Measurements from ENCODE around the gene P3H3. TPM values are rescaled to one million over a fixed set of nuclear protein-coding genes. Genes with fewer than 3 reads are reported as not detected.

P3H3 gene
- polyA plus RNA-seq, 2 of the 4 experiments (the other 2 are of a cell fraction): 8.6 to 21.9 TPM

GRCh38 chr12:6851153-6851920 is 23.1 kb downstream of the P3H3 start, which contains the start of gene CDCA3 (continued):
- TF ChIP-seq ZNF302 (CRISPR knock-in tag; IDR thresholded peaks at IDR 0.05) (no peak), EHF (CRISPR knock-in tag; IDR thresholded peaks at IDR 0.05) (no peak), CHD2 (IDR thresholded peaks at IDR 0.05; ENCODE audit: low read length, partially characterized antibody) (no peak)

GRCh38 chr12:6851921-6852650 is 23.9 kb downstream of the P3H3 start, which contains the start of gene USP5:
Gene USP5 (plus strand): TSS chr12:6852150. CDS start chr12:6852180, 30 bp downstream.
- H3K27ac ChIP-seq: peak within 1 kb of the TSS; percentile 87 to 89
- H3K4me2 ChIP-seq: peak within 1 kb of the TSS; percentile 99
- DNase-seq (ENCODE audit: low read depth in 1 of 2, low spot score in 1 of 2) (peak; percentile 99 to 100), ATAC-seq (peak; percentile 88 to 91), FAIRE-seq (peak; percentile 94)
- no peaks in the 10 kb centered on the region for H3K9me3 ChIP-seq
- WGBS (ENCODE audit: missing lambda C conversion rate): 1% methylated on average over 51 of the region's 65 CpGs
- POLR2A ChIA-PET: interaction anchor here (0.6 to 3.1 kb wide), 20 partner anchors 9 to 318 kb away, joined by 3 to 74 read pairs (median 10); partner anchors contain the start of genes C12orf57, COPS7A, GAPDH and GPR162
- peaks cover 23% of the 10 kb centered on the region for H3K4me1 ChIP-seq
- CTCF ChIA-PET: interaction anchor here (0.7 to 10.1 kb wide), 14 partner anchors 9 to 110 kb away, joined by 3 to 117 read pairs (median 6); partner anchors contain the start of genes C12orf57, MLF2, PTMS and RNU7-1
- peak within 1 kb of the TSS; percentile 50 for H3K4me3 ChIP-seq
- TF ChIP-seq ZSCAN20 (CRISPR knock-in tag; IDR thresholded peaks at IDR 0.05): no peak
- no peak for TF ChIP-seq FOSL2 (IDR thresholded peaks at IDR 0.05)
- peak; percentile 41 for TF ChIP-seq FOSL2 (CRISPR knock-in tag; IDR thresholded peaks at IDR 0.05)
- no peak for TF ChIP-seq RAD21 (conservative IDR thresholded peaks at IDR 0.05 in 1 of 2, IDR thresholded peaks at IDR 0.05 in 1 of 2)
- TF ChIP-seq CHD4 (IDR thresholded peaks at IDR 0.05; ENCODE audit: borderline replicate concordance): no peak
- 0 out of 3 replicates have a peak, but pooled peaks have one; percentile 37 for TF ChIP-seq BCL3 (IDR thresholded peaks at IDR 0.05)
- peak; percentile 81 for TF ChIP-seq USF2 (IDR thresholded peaks at IDR 0.05)
- TF ChIP-seq PHF8 (IDR thresholded peaks at IDR 0.05; ENCODE audit: borderline replicate concordance, low read depth): peak; percentile 87
- no peak for TF ChIP-seq SMC3 (IDR thresholded peaks at IDR 0.05)
- no peak for TF ChIP-seq KDM1A (IDR thresholded peaks at IDR 0.05; ENCODE audit: low read depth)
- TF ChIP-seq CBX2 (IDR thresholded peaks at IDR 0.05; ENCODE audit: borderline replicate concordance, low read depth): no peak
- 0 out of 2 replicates have a peak, but pooled peaks have one; percentile 24 for TF ChIP-seq MYC (IDR thresholded peaks at IDR 0.05; ENCODE audit: borderline replicate concordance, low read length)
- peak; percentile 90 for TF ChIP-seq PBX3 (IDR thresholded peaks at IDR 0.05)
- no peak for TF ChIP-seq EHMT2 (IDR thresholded peaks at IDR 0.05; ENCODE audit: low read depth)
- no peak for TF ChIP-seq JUNB (IDR thresholded peaks at IDR 0.05)
- TF ChIP-seq KDM5A (IDR thresholded peaks at IDR 0.05): no peak
- TF ChIP-seq BHLHE40 (IDR thresholded peaks at IDR 0.05; ENCODE audit: low read depth, low read length): no peak
- no peak for TF ChIP-seq SREBF2 (IDR thresholded peaks at IDR 0.05)
- TF ChIP-seq CEBPB (IDR thresholded peaks at IDR 0.05): no peak
- no peak for TF ChIP-seq MAZ (IDR thresholded peaks at IDR 0.05; ENCODE audit: borderline replicate concordance, low read depth, low read length)
- TF ChIP-seq POLR2A (IDR thresholded peaks at IDR 0.05; ENCODE audit: low read length): peak; percentile 80
- TF ChIP-seq NPAS2 (CRISPR knock-in tag; IDR thresholded peaks at IDR 0.05; ENCODE audit: borderline replicate concordance): no peak
- no peak for TF ChIP-seq HES2 (IDR thresholded peaks at IDR 0.05)
- 0 out of 2 replicates have a peak, but pooled peaks have one; percentile 26 for TF ChIP-seq EHF (CRISPR knock-in tag; IDR thresholded peaks at IDR 0.05)
- 0 out of 2 replicates have a peak, but pooled peaks have one; percentile 62 for TF ChIP-seq HOXB13 (CRISPR knock-in tag; IDR thresholded peaks at IDR 0.05; ENCODE audit: low read depth)
- no peak for TF ChIP-seq TP53 (CRISPR knock-in tag; IDR thresholded peaks at IDR 0.05)
- TF ChIP-seq JUN (IDR thresholded peaks at IDR 0.05): peak; percentile 74 to 85; a peak in 4 of 5 replicates
- no peak for TF ChIP-seq MAFK (IDR thresholded peaks at IDR 0.05; ENCODE audit: partially characterized antibody)
- no peak for TF ChIP-seq EP300 (IDR thresholded peaks at IDR 0.05)
- peak; percentile 89 for TF ChIP-seq FOXS1 (CRISPR knock-in tag; IDR thresholded peaks at IDR 0.05)
- TF ChIP-seq NR3C1 (IDR thresholded peaks at IDR 0.05): no peak
- no peak for TF ChIP-seq HDAC2 (IDR thresholded peaks at IDR 0.05)
- peak; percentile 82; the same call in 1 of the 2 replicates for TF ChIP-seq HOXB5 (CRISPR knock-in tag; IDR thresholded peaks at IDR 0.05)
- no peak for TF ChIP-seq HEYL (CRISPR knock-in tag; IDR thresholded peaks at IDR 0.05)
- no peak for TF ChIP-seq RCOR1 (IDR thresholded peaks at IDR 0.05; ENCODE audit: low read depth, low read length)

All from A549 (cell line).